HG03354 (cell line): ENCODE measurements around the gene KDM4D.
"Not testable (repeated sequence)": the region's sequence is repeated elsewhere in the genome, so short reads cannot be mapped to it uniquely, and the experiment has no call there.

Experiments
- ATAC-seq: cut with Tn5 transposase; IDR thresholded peaks from one replicate; pipeline ENCODE4 v1.9.1; 2021; ENCODE audit warnings: mild to moderate bottlenecking; ENCODE audit not compliant: unreplicated experiment, poor library complexity, severe bottlenecking

The KDM4D gene

DNA sequence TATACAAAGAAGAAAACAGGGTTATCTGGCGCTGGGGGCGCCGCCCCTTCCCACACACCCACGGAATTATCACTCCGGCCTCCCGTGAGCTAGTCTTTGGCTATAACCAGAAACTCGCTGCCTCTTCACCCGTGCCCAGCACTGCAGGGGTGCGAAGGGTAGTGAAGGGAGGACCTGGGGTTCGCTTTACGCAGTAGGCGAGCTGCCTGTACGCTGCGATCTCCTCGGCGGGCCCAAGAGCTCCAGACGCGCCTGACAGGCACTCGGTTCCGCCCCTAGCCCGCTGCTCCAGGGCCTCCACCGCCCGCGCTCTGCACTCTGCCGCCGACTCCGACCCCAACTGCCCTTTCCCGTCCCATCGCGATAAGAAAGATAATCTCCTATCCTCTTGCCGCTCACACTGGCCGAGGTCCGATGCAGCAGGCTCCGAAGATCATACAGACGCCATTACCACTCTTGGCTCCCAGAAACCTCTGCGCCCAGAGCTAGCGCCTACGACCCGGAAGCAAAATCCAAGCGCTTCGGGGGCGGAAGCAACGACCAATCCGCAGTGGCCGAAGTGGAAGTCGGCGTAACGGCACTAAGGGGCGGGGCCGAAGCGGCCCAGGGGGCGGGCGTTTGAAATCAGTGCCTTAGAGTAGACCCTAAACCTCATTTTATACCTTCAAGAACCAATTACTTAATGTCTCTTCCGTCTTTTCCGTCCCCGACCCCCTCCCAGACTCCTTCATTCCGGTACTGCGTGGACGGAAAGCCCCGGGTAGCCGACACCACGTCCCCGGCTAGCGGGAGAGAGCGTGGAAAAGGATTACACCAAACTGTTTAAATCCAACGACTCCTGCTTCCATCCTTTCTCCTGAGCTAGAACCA is at the start of gene KDM4D, which contains the start of gene CWC15:
Gene KDM4D (plus strand): TSS at position 611 of the 870 bp plus-strand sequence. CDS start 23,664 bp downstream, outside the sequence.
Gene CWC15 (minus strand): TSS at position 458 of the 870 bp plus-strand sequence. CDS start 1,371 bp downstream, outside the sequence.
- ATAC-seq = peak; percentile 100

DNA sequence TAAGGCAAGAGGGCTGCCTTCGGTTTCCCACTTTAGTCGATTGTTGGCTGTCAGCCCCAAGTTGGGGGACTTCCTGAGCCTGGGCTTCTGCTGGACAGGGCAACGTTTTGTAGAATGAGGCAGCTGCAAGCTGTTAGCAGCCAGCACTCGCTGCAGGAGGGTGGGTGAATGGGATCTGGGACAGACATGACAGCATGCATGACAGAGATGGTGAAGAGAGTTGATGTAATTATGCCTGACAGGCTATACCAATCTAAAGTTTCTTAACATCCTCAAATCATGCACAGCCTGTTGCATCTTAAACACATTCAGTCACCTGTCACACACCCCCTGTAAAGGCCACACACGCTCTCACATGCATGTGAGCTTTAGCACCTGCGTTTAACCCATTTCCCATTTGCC is 49.3 kb upstream of the KDM4D start:
- no peak for ATAC-seq

DNA sequence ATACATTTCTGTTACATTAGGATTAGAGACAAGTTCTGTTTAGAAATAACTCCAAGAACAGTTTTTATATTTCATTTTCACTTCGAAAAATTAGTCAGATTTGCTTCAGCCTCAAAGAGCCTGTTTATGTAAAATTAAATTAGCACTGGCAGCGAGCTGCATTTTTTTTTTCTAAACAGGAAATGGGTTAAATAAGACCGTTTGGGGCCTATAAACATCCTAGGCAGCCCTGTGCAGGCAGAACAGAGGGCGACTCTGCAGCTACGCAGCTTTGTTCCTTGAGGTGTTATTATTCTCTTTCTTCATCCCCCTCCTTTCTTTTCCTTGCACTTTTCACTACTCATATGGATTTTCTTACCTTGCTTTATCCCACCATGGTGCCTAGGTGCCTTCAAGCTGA is 48.9 kb upstream of the KDM4D start:
- no peak for ATAC-seq

DNA sequence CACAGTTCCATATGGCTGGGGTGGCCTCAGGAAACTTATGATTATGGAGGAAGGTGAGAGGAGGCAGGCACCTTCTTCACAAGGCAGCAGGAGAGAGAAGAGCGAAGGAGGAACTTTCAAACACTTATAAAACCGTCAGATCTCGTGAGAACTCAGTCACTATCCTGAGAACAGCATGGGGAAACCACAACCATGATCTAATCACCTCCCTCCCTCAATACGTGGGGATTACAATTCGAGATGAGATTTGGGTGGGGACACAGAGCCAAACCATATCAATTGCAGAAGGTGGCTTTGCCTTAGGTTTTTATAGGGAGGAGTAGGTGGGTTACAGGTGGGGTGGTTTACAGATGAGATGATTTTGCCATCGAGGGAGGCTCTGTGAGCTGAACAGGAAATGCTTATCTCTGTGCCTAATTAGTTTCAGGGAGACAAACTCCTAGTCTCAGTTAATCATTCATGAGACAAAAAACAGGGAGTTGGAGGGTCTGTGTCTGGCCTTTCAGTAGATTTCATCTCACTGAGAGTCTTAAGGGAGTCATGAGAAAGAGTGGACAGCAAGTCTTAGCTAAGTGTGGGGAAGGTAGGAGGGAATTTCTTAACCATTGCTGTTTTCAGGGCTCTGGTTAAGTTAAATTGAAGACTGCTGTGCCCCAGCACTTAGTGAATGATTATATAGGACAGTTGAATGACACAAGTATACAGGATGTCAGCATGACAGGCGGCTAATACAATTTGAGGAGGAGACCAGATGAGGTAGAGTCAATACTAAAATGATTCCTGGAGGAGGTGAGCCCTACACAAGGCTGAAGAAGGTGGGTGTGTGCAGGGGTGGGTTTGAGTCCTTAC is 47.9 kb upstream of the KDM4D start:
- peak; percentile 89 for ATAC-seq

DNA sequence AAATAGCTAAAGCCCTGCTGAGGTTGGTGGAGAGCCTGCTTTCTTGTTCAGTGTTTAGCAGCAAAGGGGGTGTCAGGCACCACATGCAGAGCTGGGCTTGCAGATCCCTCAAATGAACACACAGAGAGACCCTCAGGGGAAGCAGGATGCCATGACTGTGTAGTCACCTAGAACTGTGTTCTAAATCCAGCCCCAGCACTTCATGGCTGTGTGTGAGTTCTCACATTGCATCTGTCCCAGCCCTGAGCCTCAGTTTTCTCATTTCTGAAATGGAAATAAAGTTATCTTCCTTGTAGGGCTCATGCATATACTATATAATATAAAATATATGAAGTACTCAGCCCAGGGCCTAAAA is 47.3 kb upstream of the KDM4D start:
- no peak for ATAC-seq

DNA sequence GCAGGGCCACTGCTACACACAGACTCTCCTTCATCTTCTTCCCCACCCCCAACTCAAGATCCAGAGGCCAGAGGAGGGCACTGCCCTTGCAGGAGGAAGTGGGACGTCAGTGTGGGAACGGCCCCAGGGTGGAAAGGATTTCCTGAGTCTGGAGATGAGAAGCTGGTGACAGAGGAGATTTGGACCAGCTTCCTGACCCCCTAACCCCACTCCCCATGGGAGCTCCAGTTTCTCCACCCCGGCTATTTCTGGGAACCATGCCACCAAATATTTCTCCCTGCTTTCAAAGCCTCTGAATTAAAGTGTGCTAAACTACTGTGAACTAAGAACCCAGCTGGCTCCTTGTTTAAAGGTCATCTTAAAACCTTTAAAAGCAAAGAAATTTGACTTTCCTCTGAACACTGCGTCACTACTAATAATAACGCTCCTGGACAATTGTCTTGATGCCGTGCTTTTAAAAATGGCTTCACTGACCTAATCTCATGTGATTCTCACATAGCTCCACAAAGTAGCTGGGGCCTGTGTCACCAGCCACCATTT is 46.7 kb upstream of the KDM4D start:
- ATAC-seq = no peak

DNA sequence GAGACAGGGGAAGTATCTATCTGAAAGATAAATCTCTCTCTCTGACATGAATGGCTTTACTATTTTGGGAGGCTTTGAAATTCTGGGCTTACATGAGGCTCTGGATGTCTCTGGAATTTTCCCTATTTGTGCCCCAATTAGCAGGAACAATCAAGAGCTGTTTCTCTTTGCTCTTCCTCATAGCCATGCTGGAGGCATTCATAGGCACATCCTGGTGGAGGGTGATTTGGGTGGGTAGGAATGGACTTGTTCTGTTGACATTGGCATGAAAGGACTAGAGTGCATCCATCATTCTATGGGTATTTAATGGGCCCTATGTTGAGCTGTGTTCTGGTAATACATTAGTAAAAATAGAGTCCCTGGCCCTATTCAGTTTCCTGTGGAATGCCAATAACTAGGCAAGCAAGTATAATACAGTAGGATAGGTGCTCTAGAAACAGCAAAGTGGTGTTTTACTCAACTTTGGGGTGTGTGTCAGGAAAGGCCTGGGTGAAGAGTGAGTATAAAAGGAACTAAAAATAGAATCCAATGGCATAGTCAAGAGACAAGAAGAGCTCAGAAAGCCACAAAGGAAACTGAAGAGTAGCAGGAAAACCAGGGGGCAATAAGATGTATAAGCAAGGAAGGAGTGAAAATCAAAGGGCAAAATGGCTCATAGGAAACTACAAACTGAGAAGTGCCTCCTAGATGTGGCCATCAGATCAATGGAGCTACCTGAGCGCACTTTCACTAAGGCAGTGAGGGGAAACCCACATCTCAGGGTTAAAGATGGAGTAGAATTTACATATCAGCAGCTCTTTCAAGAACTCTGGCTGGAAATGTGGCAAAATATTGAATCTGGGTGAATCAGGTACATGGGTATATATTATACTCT is 45.2 kb upstream of the KDM4D start:
- no peak for ATAC-seq

DNA sequence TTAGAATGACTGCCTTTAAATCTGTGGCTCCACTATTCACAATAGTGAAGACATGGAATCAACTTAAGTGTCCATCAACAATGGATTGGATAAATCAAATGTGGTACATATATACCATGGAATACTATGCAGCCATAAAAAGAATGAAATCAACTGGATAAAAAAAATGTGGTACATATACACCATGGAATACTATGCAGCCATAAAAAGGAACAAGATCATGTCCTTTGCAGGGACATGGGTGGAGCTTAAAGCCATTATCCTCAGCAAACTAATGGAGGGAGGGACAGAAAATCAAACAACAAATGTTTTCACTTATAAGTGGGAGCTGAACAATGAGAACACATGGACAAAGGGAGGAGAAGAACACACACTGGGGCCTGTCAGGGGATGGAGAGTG is 41.4 kb upstream of the KDM4D start:
- ATAC-seq = not testable (repeated sequence)

DNA sequence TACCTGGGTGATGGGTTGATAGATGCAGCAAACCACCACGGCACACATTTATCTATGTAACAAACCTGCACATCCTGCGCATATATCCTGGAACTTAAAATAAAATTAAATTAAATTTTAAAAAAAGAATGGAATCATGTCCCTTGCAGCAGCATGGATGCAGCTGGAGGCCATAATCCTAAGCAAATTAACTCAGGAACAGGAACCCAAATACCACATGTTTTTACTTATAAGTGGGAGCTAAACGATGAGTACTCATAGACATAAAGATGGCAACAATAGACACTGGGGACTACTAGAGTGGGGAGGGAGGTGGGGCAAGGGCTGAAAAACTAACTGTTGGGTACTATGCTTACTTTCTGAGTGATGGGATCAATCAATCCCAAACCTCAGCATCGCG is 41.0 kb upstream of the KDM4D start:
- ATAC-seq = no peak

DNA sequence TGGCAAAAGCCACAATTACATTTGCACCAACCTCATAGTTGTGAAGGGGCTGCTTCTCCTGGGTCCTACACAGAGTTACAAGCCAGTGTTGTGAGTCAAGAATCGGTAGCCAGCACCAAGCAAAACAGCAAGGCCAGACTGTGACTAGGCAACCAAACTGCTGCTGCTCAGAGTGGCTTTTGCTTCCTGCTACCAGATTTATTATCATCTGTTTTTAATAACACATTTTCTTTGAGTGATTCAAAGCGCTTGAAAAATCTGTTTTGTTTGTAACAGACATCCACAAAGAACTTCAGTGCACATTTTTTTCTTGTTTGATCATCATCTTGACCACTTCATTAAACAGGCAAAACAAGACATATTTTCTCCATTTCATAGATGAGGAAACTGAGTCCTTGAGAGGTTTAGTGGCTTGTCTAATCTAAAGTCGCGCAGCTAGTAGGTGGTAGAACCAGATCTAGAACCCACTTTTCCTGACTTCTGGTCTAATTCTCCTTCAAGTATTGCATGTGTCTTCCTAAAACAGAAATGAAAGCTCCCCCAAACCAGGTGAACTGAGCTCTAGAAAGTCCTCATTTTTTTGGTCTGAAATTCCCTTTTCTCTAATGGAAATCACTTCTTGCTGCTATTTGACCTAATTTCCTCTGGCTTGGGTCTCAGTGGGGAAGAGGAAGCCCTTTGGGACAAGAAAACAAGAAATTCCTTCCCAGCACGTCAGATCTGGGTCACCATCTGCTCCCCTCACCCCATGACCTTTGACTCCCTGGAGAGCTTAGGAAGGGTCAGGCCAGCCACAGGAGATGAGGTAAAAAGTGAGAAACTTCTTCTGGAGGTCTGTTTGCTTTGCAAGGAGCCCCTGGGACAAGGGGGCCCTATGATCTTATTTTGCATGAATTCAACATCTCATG is 40.0 kb upstream of the KDM4D start:
- no peak for ATAC-seq

DNA sequence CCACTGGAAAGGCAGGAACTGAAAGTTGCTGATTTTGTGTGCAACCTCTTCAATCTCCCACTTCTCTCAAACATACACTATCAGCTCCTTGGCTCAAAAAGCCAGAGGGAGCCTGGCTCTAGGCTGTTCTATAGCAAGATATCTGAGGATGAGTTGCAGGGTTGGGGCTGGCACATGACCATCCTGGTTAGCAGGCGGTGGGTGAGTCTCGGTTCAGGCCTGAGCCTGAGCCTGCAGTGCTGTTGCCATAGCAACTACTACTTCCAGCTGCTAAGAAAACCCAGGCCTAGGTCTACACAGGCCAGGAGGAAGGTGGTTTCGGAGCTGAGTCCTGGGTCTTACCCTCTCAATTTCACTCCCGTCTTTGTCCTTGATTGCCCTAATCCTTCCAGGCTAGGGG is 39.1 kb upstream of the KDM4D start:
- no peak for ATAC-seq

DNA sequence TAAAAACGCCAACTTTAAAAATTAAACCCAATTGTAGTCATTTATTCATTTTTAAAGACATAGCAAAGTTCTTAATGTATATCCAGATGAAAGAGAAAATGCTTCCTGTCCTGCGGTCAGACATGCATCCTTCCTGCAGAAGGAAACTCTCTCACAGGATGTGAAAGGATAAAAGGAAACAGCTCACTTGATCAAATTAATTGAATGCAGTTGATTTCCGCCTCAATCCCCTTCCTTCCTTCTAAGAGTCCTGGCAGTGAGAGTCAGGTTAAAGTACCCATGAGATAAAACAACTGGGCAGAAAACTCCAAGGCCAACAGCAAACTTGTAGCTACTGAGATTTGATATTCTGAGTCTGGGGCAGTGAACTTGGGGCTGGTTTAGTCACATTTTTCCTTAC is 38.7 kb upstream of the KDM4D start:
- ATAC-seq = no peak

DNA sequence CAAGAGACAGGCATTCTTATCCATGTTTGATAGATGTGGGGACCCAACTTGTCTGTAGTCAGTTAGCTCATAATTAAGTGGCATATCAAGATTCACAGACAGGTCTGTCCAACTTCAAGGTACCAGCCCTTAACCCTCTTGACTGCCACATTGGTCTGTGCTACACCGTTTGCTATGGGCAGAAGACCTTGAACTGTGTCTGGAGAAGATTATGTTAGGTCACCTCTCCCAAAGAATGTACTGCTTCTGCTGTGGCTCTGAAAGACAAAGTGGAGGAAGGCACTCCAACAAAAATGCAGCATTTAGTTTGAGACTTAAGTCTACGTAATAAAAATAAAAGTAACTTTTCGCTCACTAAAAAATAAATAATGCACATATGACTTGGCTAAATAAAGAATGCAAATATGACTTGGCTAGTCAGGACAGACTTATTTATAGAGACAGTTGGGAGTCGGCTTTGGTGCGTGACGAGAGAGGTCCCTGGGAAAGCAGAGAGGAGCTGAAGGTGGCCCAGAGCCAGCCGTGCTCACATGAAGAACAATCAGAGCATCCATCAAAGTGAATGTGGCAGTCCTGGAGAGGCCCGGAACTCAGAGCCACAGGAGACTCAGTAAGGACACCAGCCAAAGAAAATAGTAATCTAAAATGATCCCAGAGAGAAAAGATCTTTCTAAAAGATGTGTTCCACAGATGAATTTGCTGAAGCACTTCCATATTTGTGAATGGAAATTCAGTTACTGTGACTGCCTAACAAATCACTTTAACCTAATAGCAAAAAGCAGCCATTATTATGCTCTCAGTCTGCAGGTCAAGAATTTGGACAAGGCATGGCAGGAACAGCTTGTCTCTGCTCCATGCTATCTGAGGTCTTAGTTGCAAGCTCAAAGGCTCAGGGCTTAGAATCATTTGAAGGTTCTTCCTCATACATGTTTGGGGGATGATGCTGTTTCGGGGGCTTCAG is 35.1 kb upstream of the KDM4D start:
- no peak for ATAC-seq

DNA sequence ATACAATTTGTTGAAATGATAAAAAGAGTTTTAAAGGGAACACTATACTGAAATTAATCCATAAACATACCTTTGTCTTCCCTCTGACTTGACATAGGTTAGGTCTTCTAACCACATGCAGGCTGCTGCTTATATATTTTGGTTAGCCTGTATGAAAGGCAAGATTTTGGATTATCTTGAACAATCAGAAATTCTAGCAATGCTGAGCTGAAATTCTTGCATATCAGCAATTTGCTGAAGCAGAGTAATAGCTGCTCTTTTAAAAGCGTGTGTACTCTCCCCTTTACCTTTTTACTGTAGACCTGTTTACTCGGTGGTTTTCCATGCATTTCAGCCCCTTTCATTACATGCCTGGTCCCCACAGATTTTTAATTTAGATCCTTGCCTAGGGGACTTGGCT is 34.2 kb upstream of the KDM4D start:
- ATAC-seq = no peak

DNA sequence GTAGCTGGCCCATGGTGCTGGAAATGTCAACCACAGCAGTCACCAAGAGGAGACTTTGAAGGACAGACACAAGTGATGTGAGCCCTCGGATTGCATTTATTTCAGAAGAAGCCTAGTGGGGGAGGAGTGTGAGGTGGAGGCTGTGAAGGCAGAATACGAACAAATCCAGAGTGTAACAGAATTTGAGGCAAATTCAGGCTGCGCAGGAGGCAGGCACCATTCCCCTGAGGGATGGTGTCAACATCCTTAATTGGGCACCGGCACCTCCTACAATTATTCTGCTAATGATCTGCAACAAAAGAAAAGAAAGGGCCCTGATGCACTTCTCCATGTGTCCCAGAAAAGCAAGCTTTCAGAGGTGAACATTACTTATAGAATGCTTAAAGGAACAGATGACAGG is 32.4 kb upstream of the KDM4D start:
- no peak for ATAC-seq

DNA sequence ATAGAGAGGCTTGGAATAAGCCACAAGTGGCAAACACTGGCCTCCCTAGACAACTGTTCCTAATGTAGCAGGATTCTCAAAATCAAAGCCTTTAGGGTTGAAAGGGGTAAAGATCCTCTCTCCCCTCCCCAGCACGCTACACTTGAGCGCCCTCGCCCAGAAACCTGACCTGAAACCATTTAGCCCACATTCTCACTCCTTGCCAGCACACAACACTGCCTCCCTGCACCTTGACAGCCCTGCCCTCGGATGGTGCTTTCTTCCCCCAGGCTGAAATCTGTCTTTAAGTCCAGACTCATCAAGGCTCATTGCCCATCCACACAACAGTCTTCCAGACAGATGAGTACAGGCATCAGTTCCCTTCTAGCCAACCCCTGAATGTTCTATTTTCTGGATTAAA is 26.7 kb upstream of the KDM4D start:
- peak; percentile 62 for ATAC-seq

DNA sequence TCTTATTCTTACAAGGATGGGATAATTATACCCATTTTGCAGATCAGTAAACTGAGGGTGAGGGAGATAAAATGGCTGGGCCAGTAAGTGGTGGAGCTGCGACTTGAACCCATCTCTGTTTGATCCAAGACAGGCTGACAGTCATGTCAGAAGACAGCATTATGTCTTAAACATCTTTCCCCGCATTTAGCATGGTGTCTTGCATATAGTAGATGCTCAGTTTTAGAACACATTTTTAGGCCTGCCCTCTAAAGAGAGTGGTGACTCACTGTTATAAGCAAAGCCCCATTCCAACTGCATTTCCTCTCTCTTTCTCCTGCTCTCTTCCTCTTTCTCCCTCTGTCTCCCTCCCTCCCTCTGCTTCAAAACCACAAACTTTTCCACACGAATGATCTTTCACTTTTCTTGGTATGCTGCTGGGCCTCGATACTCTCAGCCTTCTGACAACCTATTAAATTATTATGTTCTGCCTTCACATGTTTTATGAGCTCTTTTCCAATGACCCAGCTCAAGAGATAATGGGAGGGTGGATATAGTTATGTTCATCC is 25.4 kb upstream of the KDM4D start:
- no peak for ATAC-seq
